ENCODE measurements around the gene SOX11. TPM values are rescaled to one million over a fixed set of nuclear protein-coding genes. Genes with fewer than 3 reads are reported as not detected.

Gene SOX11
- total RNA-seq, 2 donors from 2014 or later, result not detected

DNA sequence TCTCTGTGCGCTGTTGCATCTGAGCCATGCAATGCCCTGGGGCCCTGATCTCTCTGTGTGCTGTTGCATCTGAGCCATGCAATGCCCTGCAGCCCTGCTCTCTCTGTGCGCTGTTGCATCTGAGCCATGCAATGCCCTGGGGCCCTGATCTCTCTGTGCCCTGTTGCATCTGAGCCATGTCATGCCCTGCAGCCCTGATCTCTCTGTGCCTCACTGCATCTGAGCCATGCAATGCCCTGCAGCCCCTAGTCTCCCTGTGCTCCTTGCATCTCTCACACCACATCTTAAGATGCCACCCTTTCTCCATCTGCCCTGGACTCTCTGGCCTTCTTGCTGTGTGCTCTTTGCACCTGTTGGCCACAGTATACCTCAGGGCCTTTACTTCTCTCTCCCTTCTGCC lies 56.2 kb downstream of the SOX11 start:
- DNase-seq (ENCODE audit: low spot score) (no peak), ATAC-seq (ENCODE audit: insufficient number of reproducible peaks, low FRiP score, low read depth) (no peak)
- Histone ChIP-seq H3K36me3 (no peaks in the 10 kb centered on the region), H3K4me3 (no peak overlapping the region), H3K4me1 (ENCODE audit: control insufficient read depth in 1 of 2, low read depth in 2 of 2) (no peaks in the 10 kb centered on the region), H3K27ac (no peak overlapping the region), H3K9me3 (no peaks in the 10 kb centered on the region), H3K27me3 (replicated peaks; ENCODE audit: insufficient read depth) (no peaks in the 10 kb centered on the region)
- TF ChIP-seq, protein P1, sequence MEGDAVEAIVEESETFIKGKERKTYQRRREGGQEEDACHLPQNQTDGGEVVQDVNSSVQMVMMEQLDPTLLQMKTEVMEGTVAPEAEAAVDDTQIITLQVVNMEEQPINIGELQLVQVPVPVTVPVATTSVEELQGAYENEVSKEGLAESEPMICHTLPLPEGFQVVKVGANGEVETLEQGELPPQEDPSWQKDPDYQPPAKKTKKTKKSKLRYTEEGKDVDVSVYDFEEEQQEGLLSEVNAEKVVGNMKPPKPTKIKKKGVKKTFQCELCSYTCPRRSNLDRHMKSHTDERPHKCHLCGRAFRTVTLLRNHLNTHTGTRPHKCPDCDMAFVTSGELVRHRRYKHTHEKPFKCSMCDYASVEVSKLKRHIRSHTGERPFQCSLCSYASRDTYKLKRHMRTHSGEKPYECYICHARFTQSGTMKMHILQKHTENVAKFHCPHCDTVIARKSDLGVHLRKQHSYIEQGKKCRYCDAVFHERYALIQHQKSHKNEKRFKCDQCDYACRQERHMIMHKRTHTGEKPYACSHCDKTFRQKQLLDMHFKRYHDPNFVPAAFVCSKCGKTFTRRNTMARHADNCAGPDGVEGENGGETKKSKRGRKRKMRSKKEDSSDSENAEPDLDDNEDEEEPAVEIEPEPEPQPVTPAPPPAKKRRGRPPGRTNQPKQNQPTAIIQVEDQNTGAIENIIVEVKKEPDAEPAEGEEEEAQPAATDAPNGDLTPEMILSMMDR (IDR thresholded peaks at IDR 0.05), result no peak

DNA sequence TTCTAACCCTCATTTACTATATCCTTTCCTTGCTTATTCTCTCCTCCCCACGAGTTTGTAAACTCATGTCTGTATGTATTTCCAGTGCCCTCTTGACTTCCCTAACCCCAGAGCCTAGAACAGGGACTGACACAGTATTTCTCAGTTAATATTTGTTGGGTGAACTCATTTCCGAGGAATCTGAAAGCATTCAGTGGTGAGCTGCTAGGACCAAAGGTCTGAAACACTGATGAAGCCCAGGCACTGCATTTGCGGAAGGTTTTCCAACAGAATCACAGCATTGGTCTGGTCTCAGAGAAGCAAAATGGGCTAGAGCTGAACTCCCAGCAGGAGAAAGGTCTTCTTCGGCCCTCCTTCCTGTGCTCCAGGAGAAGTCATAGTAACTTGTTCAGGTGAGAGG lies 56.8 kb downstream of the SOX11 start:
- H3K9me3 ChIP-seq, result no peaks in the 10 kb centered on the region
- no peak for ATAC-seq (ENCODE audit: insufficient number of reproducible peaks, low FRiP score, low read depth)
- no peaks in the 10 kb centered on the region for H3K4me1 ChIP-seq (ENCODE audit: control insufficient read depth in 1 of 2, low read depth in 2 of 2)
- H3K27me3 ChIP-seq (replicated peaks; ENCODE audit: insufficient read depth), result no peaks in the 10 kb centered on the region
- no peak for DNase-seq (ENCODE audit: low spot score)
- no peak overlapping the region for H3K27ac ChIP-seq
- no peaks in the 10 kb centered on the region for H3K36me3 ChIP-seq
- no peak overlapping the region for H3K4me3 ChIP-seq
- TF ChIP-seq, protein P1 (IDR thresholded peaks at IDR 0.05), result no peak

DNA sequence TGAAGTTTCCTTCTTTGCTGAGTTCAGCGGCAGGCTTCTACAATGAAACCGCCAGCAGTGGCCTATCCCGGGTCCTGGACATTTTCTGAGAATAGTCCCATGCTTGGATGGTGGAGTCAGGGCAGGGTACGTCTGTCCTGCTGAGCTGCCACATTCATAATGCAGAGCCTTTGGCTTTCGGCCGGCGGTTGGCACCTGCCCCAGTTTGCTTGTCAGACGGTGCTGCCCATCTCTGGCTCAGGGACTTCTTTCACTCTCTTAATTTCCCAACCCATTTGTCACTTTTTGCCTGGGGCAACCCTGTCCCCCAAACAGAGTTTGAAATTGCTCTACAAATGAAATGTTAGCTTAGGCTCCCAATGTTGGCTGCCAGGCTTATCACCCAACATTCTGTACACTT lies 57.2 kb downstream of the SOX11 start:
- Histone ChIP-seq H3K4me3 (no peak overlapping the region), H3K4me1 (ENCODE audit: control insufficient read depth in 1 of 2, low read depth in 2 of 2) (no peaks in the 10 kb centered on the region), H3K27me3 (replicated peaks; ENCODE audit: insufficient read depth) (no peaks in the 10 kb centered on the region), H3K36me3 (no peaks in the 10 kb centered on the region), H3K27ac (no peak overlapping the region), H3K9me3 (no peaks in the 10 kb centered on the region)
- DNase-seq (ENCODE audit: low spot score), result no peak
- no peak for ATAC-seq (ENCODE audit: insufficient number of reproducible peaks, low FRiP score, low read depth)
- TF ChIP-seq, protein P1 (IDR thresholded peaks at IDR 0.05), result no peak
